HepG2 (cell line): ENCODE data around the gene SCUBE1. TPM values are rescaled to one million over a fixed set of nuclear protein-coding genes. Genes with fewer than 3 reads are reported as not detected.

Source experiments
- GABPB1 ChIP-seq: IDR thresholded peaks from 2 replicates; pipeline ENCODE4 v1.6.1; 2016; ENCODE audit warnings: mild to moderate bottlenecking, missing genetic modification reagents, moderate library complexity, missing compliant biosample characterization
- HNF1B ChIP-seq: sonication (generic); formaldehyde crosslinking; IDR thresholded peaks from 2 replicates; pipeline ENCODE4 v1.5.1; 2020; ENCODE audit warnings: mild to moderate bottlenecking, moderate library complexity, missing genetic modification reagents
- IRF2 ChIP-seq: IDR thresholded peaks from 2 replicates; pipeline ENCODE4 v1.6.1; 2018; ENCODE audit warnings: missing genetic modification reagents, missing compliant biosample characterization
- KDM2A ChIP-seq: sonication (generic); formaldehyde crosslinking; IDR thresholded peaks from 2 replicates; pipeline ENCODE4 v1.4.0; 2020; ENCODE audit warnings: low read depth, missing genetic modification reagents, borderline replicate concordance
- MZF1 ChIP-seq: sonication (generic); formaldehyde crosslinking; IDR thresholded peaks from 2 replicates; pipeline ENCODE4 v1.8.1; 2023; ENCODE audit warnings: mild to moderate bottlenecking, missing genetic modification reagents, borderline replicate concordance
- SRY ChIP-seq: sonication (generic); formaldehyde crosslinking; IDR thresholded peaks from 2 replicates; pipeline ENCODE4 v1.8.0; 2022; ENCODE audit warnings: mild to moderate bottlenecking, missing genetic modification reagents
- TEAD3 ChIP-seq: optimal IDR thresholded peaks from 2 replicates; pipeline ENCODE3; 2016; ENCODE audit warnings: borderline replicate concordance
- THAP9 ChIP-seq: sonication (generic); formaldehyde crosslinking; IDR thresholded peaks from 2 replicates; pipeline ENCODE4; 2020; ENCODE audit warnings: missing genetic modification reagents, mild to moderate bottlenecking, borderline replicate concordance
- ZBED4 ChIP-seq: sonication (generic); formaldehyde crosslinking; IDR thresholded peaks from 2 replicates; pipeline ENCODE4 v1.4.0; 2020; ENCODE audit warnings: missing genetic modification reagents, borderline replicate concordance
- ZMAT3 ChIP-seq: sonication (generic); formaldehyde crosslinking; conservative IDR thresholded peaks from 2 replicates; pipeline ENCODE4 v1.7.0; 2021; ENCODE audit warnings: missing genetic modification reagents
- ZNF574 ChIP-seq: sonication (generic); formaldehyde crosslinking; IDR thresholded peaks from 2 replicates; pipeline ENCODE4 v1.4.0; 2020; ENCODE audit warnings: missing genetic modification reagents
- ZNF629 ChIP-seq: sonication (generic); formaldehyde crosslinking; conservative IDR thresholded peaks from 2 replicates; pipeline ENCODE4 v1.5.0; 2020; ENCODE audit warnings: missing genetic modification reagents
- ZNF687 ChIP-seq: sonication (generic); formaldehyde crosslinking; IDR thresholded peaks from 2 replicates; pipeline ENCODE4 v1.5.1; 2020; ENCODE audit warnings: mild to moderate bottlenecking, missing genetic modification reagents, moderate library complexity
- polyA plus RNA-seq, 8 experiments: library from polyadenylated mRNA; depleted of rRNA in 3 of 8; stranded (reverse) in 7 of 8; unstranded in 1 of 8; fragments of >200 nt; fragmentation: Illumina TruSeq in 4 of 8; extraction: Trizol in 4 of 8; gene quantifications; 2 replicates each; pipeline versions ENCODE4 v1.2.1 to v1.2.3, GENCODE V29; 2011 to 2016; ENCODE audit warnings: low read depth in 4 of 8, missing spikeins in 1 of 8, mixed read lengths in 1 of 8; ENCODE audit not compliant: insufficient read depth in 1 of 8
- total RNA-seq, 5 experiments: library from RNA; depleted of rRNA; stranded (reverse); fragments of >200 nt; fragmentation: Illumina TruSeq; extraction: Trizol; gene quantifications; 2 replicates each; pipeline ENCODE4 v1.2.3, GENCODE V29; 2016; ENCODE audit warnings: low read depth in 1 of 5

Gene SCUBE1
- total and polyA plus RNA-seq, 2 of the 13 experiments (the other 11 are each of a cell fraction or from before 2014, with no cell fraction given) = under 0.01 to 0.05 TPM

- 0 out of 2 replicates have a peak, but pooled peaks have one; percentile 30 for TF ChIP-seq ZBED4
- TF ChIP-seq MZF1 = 0 out of 2 replicates have a peak, but pooled peaks have one; percentile 39
- TF ChIP-seq THAP9 (CRISPR knock-in tag) = 0 out of 2 replicates have a peak, but pooled peaks have one; percentile 26
- peak; percentile 20; the same call in 1 of the 2 replicates for TF ChIP-seq ZNF629 (CRISPR knock-in tag)
- TF ChIP-seq IRF2 (CRISPR knock-in tag) = peak; percentile 48; the same call in 1 of the 2 replicates
- peak; percentile 60; the same call in 1 of the 2 replicates for TF ChIP-seq HNF1B (CRISPR knock-in tag)
- 0 out of 2 replicates have a peak, but pooled peaks have one; percentile 46 for TF ChIP-seq SRY
- peak; percentile 39; the same call in 1 of the 2 replicates for TF ChIP-seq ZNF574 (CRISPR knock-in tag)
- TF ChIP-seq ZMAT3 (CRISPR knock-in tag) = no peak
- peak; percentile 86 for TF ChIP-seq ZNF687 (CRISPR knock-in tag)
- TF ChIP-seq KDM2A (CRISPR knock-in tag) = peak; percentile 81
- TF ChIP-seq GABPB1 (CRISPR knock-in tag) = peak; percentile 54; the same call in 1 of the 2 replicates
- peak; percentile 38 for TF ChIP-seq TEAD3 (CRISPR knock-in tag)
These were observed 45.3 kb upstream of the SCUBE1 start (continued) for GRCh38 chr22:43388420-43388851.
